SK-N-MC (cell line): ENCODE measurements around the gene CSTPP1.

Source experiments
- EZH2 ChIP-seq: fragments of 200-600 bp; sonication (generic); IDR thresholded peaks from one replicate; pipeline ENCODE4 v1.6.1; 2017; ENCODE audit warnings: antibody characterized with exemption
- FOXP2 ChIP-seq: optimal IDR thresholded peaks from 2 replicates; pipeline ENCODE3; 2011; ENCODE audit warnings: mild to moderate bottlenecking, moderate library complexity; ENCODE audit not compliant: insufficient read depth; ENCODE audit errors: extremely low read length, control extremely low read depth
- POLR2AphosphoS5 ChIP-seq: IDR thresholded peaks from 2 replicates; pipeline ENCODE4 v1.6.1; 2012; ENCODE audit warnings: mild to moderate bottlenecking, low read depth, low read length, borderline replicate concordance

DNA sequence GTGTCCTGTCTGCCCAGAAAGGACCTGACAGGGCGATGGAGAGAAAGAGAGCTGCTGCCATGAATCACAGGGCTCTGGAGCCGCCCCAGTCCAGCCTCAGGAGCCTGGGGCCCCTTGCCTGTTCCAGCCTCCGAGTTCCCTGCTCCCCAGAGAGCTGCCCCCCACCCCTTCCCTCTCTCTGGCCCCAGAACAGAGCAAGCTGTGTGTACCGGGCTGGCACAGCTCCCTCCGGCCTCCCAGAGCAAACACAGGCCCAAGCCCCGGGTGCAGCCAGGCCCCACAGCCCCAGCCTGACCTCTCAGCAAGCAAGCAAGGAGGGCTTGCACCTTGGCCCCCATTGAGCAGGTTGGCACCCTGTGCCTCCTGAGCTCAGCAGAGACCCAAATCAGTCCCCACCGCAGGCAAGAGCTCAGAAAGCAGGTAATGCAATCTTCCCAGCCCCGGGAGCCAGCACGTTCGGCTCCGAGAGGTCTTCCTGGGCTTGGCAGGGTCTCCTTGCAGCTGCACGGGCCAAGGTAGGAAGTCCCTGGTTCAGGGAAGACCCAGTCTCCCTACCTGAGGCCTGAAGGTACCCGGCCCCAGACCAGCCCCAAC is 248.2 kb downstream of the CSTPP1 start:
- TF ChIP-seq POLR2AphosphoS5 (no peak), EZH2 (no peak), FOXP2 (no peak)
